HCT116 (cell line): ENCODE results near the gene USP31. TPM values are rescaled to one million over a fixed set of nuclear protein-coding genes. Genes with fewer than 3 reads are reported as not detected.

Source experiments
- ATAC-seq: fragments of 200-7000 bp; cut with Tn5 transposase; 2 replicates; pipeline ENCODE4 v1.9.1; 2020; ENCODE audit warnings: mild to moderate bottlenecking, moderate library complexity
- BruUV-seq: library from RNA; stranded (reverse); fragments of 400-500 nt; replicated peaks from 2 replicates; lab custom pipeline; 2021; lab: Mats Ljungman, UMichigan
- CTCF ChIA-PET: fragments of 300-600 bp; sonication (Branson Sonifier 250); formaldehyde crosslinking; loops from one replicate; lab custom pipeline; 2021; ENCODE audit warnings: antibody characterized with exemption; lab: Charles Lee
- POLR2A ChIA-PET: fragments of 300-600, 350-600 bp; sonication (Branson Sonifier 250); formaldehyde crosslinking; loops from one replicate; lab custom pipeline; 2021; ENCODE audit warnings: antibody characterized with exemption; lab: Charles Lee
- RAD21 ChIA-PET, 2 experiments: fragments of 300-600 bp; sonication (Branson Sonifier 250); formaldehyde crosslinking; loops; one replicate each; lab custom pipeline; 2023; ENCODE audit warnings: low total read pairs in 2 of 2; ENCODE audit not compliant: uncharacterized antibody in 2 of 2, unreplicated experiment in 2 of 2, low non-redundant PET in 1 of 2; lab: Charles Lee
- DNase-seq: peaks from one replicate; pipeline ENCODE4 v3.0.0-alpha.2; 2010; ENCODE audit warnings: low read depth, low spot score
- H2AFZ ChIP-seq: fragments of 200-600 bp; shearing (Covaris generic), sonication (generic); 2 replicates; pipeline ENCODE4 v1.6.1; 2017; ENCODE audit warnings: low read depth, mixed run types, mixed read lengths, antibody characterized with exemption, low read length; ENCODE audit not compliant: poor library complexity, severe bottlenecking
- H3K27ac ChIP-seq: 2 replicates; pipeline ENCODE4 v1.5.1; 2012; ENCODE audit warnings: low read depth, low read length
- H3K27me3 ChIP-seq: fragments of 200-600 bp; sonication (generic); 2 replicates; pipeline ENCODE4 v1.6.1; 2016; ENCODE audit warnings: mixed run types, low read length, mixed read lengths; ENCODE audit not compliant: insufficient read depth
- H3K36me3 ChIP-seq, 2 experiments: fragments of 200-500 bp in 1 of 2; fragments of 200-600 bp in 1 of 2; sonication (Bioruptor generic) in 1 of 2; sonication (generic) in 1 of 2; 2 replicates each; pipeline versions ENCODE4 v1.5.1 to v1.6.1; 2014 to 2016; ENCODE audit warnings: low read length in 2 of 2, inconsistent platforms in 1 of 2, mixed read lengths in 1 of 2, mixed run types in 1 of 2; ENCODE audit not compliant: insufficient read depth in 2 of 2, control insufficient read depth in 1 of 2
- H3K4me1 ChIP-seq, 2 experiments: fragments of 200-600 bp in 1 of 2; sonication (generic) in 1 of 2; 2 replicates each; pipeline versions ENCODE4 v1.5.1 to v1.6.1; 2012 to 2017; ENCODE audit warnings: low read length in 2 of 2, inconsistent platforms in 1 of 2, mild to moderate bottlenecking in 1 of 2, mixed read lengths in 1 of 2, mixed run types in 1 of 2, moderate library complexity in 1 of 2; ENCODE audit not compliant: insufficient read depth in 2 of 2, control insufficient read depth in 1 of 2
- H3K4me2 ChIP-seq: fragments of 200-600 bp; sonication (generic); 2 replicates; pipeline ENCODE4 v1.6.1; 2017; ENCODE audit warnings: mixed run types, low read length, mixed read lengths
- H3K4me3 ChIP-seq, 2 experiments: fragments of 200-600 bp in 1 of 2; sonication (generic) in 1 of 2; replicated peaks in 1 of 2; 2 replicates each; pipeline ENCODE4 v1.5.1; 2011 to 2016; ENCODE audit warnings: low read length in 2 of 2, control low read depth in 1 of 2, low read depth in 1 of 2, mild to moderate bottlenecking in 1 of 2, mixed read lengths in 1 of 2, mixed run types in 1 of 2
- H3K79me2 ChIP-seq: fragments of 200-600 bp; sonication (generic); 2 replicates; pipeline ENCODE4 v1.6.1; 2017; ENCODE audit warnings: mild to moderate bottlenecking, mixed run types, low read length, moderate library complexity, mixed read lengths; ENCODE audit not compliant: insufficient read depth
- H3K9ac ChIP-seq: fragments of 200-600 bp; sonication (generic); 2 replicates; pipeline ENCODE4 v1.6.1; 2016; ENCODE audit warnings: low read length, mixed read lengths
- H3K9me2 ChIP-seq: fragments of 200-600 bp; sonication (generic), shearing (Covaris generic); 2 replicates; pipeline ENCODE4 v1.6.1; 2017; ENCODE audit warnings: mixed run types, mild to moderate bottlenecking, moderate library complexity; ENCODE audit not compliant: insufficient read depth
- H3K9me3 ChIP-seq, 2 experiments: fragments of 200-500 bp in 1 of 2; fragments of 200-600 bp in 1 of 2; sonication (Bioruptor generic) in 1 of 2; sonication (generic) in 1 of 2; 2 replicates each; pipeline ENCODE4 v1.6.1; 2014 to 2017; ENCODE audit warnings: low read length in 2 of 2, mixed read lengths in 2 of 2, inconsistent platforms in 1 of 2, low read depth in 1 of 2, mild to moderate bottlenecking in 1 of 2, mixed run types in 1 of 2, moderate library complexity in 1 of 2; ENCODE audit not compliant: control insufficient read depth in 1 of 2, insufficient read depth in 1 of 2
- H4K20me1 ChIP-seq: fragments of 200-600 bp; sonication (generic), shearing (Covaris generic); 2 replicates; pipeline ENCODE4 v1.6.1; 2017; ENCODE audit warnings: mixed run types, mild to moderate bottlenecking, moderate library complexity; ENCODE audit not compliant: insufficient read depth
- CBX3 ChIP-seq: IDR thresholded peaks from 2 replicates; pipeline ENCODE4 v1.6.1; 2012; ENCODE audit warnings: low read depth
- EZH2 ChIP-seq: fragments of 200-600 bp; sonication (generic); IDR thresholded peaks from 2 replicates; pipeline ENCODE4 v1.6.1; 2017; ENCODE audit warnings: antibody characterized with exemption, mixed run types
- EZH2phosphoT487 ChIP-seq: fragments of 200-600 bp; IDR thresholded peaks from 2 replicates; pipeline ENCODE4 v1.6.1; 2018; ENCODE audit warnings: antibody characterized with exemption, borderline replicate concordance
- FOSL1 ChIP-seq: IDR thresholded peaks from 2 replicates; pipeline ENCODE4 v1.6.1; 2012; ENCODE audit warnings: low read depth
- POLR2A ChIP-seq: IDR thresholded peaks from 2 replicates; pipeline ENCODE4 v1.7.0; 2011; ENCODE audit warnings: borderline replicate concordance; ENCODE audit not compliant: insufficient read depth, insufficient read length; ENCODE audit errors: extremely low read depth
- RAD21 ChIP-seq: IDR thresholded peaks from 2 replicates; pipeline ENCODE4 v1.6.1; 2012; ENCODE audit warnings: low read depth, mild to moderate bottlenecking
- SP1 ChIP-seq: IDR thresholded peaks from 2 replicates; pipeline ENCODE4 v1.6.1; 2012; ENCODE audit warnings: low read depth
- SRF ChIP-seq: IDR thresholded peaks from 2 replicates; pipeline ENCODE4 v1.6.1; 2012; ENCODE audit warnings: low read depth
- TCF7L2 ChIP-seq: IDR thresholded peaks from 2 replicates; pipeline ENCODE4 v1.7.0; 2011; ENCODE audit warnings: borderline replicate concordance, inconsistent platforms; ENCODE audit not compliant: insufficient read depth, insufficient read length; ENCODE audit errors: extremely low read depth
- ZNF274 ChIP-seq: fragments of 200-500 bp; sonication (Bioruptor generic); IDR thresholded peaks from 2 replicates; pipeline ENCODE4 v1.6.1; 2014; ENCODE audit warnings: mild to moderate bottlenecking, low read depth, low read length, inconsistent platforms
- intact Hi-C: fragments of 100-400 bp; cut with micrococcal nuclease; formaldehyde crosslinking; loops from 2 replicates; pipeline ENCODE4 v1.10.0; 2022
- total RNA-seq: library from RNA; stranded (reverse); gene quantifications from one replicate; pipeline ENCODE4 v1.2.1, GENCODE V29; 2021; ENCODE audit not compliant: unreplicated experiment
- TF ChIP-seq, protein P1 (sequence below), 3 experiments: fragments of 200-600 bp in 1 of 3; sonication (generic) in 1 of 3; IDR thresholded peaks in 2 of 3; conservative IDR thresholded peaks in 1 of 3; 2 replicates each; pipeline ENCODE4 v1.5.1; 2012 to 2017; ENCODE audit warnings: low read depth in 2 of 3, low read length in 2 of 3, antibody characterized with exemption in 1 of 3, borderline replicate concordance in 1 of 3, control low read depth in 1 of 3, mild to moderate bottlenecking in 1 of 3, mixed read lengths in 1 of 3, mixed run types in 1 of 3, moderate library complexity in 1 of 3; ENCODE audit not compliant: insufficient read depth in 1 of 3

USP31 gene
- total RNA-seq, 1 experiment from 2014 or later: 12.2 TPM

DNA sequence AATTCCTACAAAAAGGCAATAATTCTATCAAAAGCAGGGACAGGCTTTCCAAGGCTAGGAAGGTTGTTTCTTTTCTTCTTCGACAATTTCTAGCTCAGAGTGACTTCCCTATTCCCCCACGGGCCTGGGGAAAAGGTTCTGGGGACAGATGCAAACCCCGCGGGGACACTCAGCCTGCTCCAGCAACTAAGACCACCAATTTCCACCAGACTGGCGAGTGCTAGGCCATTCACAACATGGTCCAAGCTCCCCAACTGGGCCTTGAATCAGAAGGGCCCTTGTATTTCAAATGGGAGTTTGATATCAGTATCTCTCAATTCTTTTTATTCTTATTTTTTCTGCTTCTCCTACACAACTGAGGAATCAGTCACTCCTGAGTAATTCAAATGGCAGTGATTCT is 86.7 kb downstream of the USP31 start:
- H3K9ac ChIP-seq: no peak overlapping the region
- H3K4me1 ChIP-seq: no peaks in the 10 kb centered on the region
- DNase-seq (no peak), ATAC-seq (no peak)
- ChIA-PET POLR2A (no interaction called here), CTCF (interaction anchor here (1.1 kb wide), 1 partner anchor 163 kb away, joined by 3 read pairs; no protein-coding TSS in a partner anchor), RAD21 (no interaction called here)
- no TSS peak for BruUV-seq
- no peaks in the 10 kb centered on the region for H3K9me2 ChIP-seq
- TF ChIP-seq SP1 (no peak), CBX3 (no peak), ZNF274 (no peak), POLR2A (no peak), FOSL1 (no peak), EZH2phosphoT487 (no peak), RAD21 (no peak), EZH2 (no peak), TCF7L2 (no peak), SRF (no peak)
- TF ChIP-seq, protein P1, sequence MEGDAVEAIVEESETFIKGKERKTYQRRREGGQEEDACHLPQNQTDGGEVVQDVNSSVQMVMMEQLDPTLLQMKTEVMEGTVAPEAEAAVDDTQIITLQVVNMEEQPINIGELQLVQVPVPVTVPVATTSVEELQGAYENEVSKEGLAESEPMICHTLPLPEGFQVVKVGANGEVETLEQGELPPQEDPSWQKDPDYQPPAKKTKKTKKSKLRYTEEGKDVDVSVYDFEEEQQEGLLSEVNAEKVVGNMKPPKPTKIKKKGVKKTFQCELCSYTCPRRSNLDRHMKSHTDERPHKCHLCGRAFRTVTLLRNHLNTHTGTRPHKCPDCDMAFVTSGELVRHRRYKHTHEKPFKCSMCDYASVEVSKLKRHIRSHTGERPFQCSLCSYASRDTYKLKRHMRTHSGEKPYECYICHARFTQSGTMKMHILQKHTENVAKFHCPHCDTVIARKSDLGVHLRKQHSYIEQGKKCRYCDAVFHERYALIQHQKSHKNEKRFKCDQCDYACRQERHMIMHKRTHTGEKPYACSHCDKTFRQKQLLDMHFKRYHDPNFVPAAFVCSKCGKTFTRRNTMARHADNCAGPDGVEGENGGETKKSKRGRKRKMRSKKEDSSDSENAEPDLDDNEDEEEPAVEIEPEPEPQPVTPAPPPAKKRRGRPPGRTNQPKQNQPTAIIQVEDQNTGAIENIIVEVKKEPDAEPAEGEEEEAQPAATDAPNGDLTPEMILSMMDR (IDR thresholded peaks at IDR 0.05 in 2 of 3, conservative IDR thresholded peaks at IDR 0.05 in 1 of 3; ENCODE audit: borderline replicate concordance in 1 of 3, insufficient read depth in 1 of 3, low read depth in 2 of 3, low read length in 2 of 3): no peak
- no peaks in the 10 kb centered on the region for H3K9me3 ChIP-seq
- no peak overlapping the region for H3K27ac ChIP-seq
- H3K79me2 ChIP-seq: no peaks in the 10 kb centered on the region
- intact Hi-C loops: loop anchor here (5.0 kb wide), 1 partner anchor 875 kb away; no protein-coding TSS in a partner anchor
- H3K36me3 ChIP-seq: no peaks in the 10 kb centered on the region
- H3K4me2 ChIP-seq: no peak overlapping the region
- H4K20me1 ChIP-seq: no peaks in the 10 kb centered on the region
- H3K27me3 ChIP-seq: peaks cover 5% of the 10 kb centered on the region; the same call in 1 of the 2 replicates
- H2AFZ ChIP-seq: no peak overlapping the region
- H3K4me3 ChIP-seq: no peak overlapping the region
